NCI-H2107 treated with DMSO at 0.1 percent for 48 hours (cell line): Measurements from ENCODE around the gene POLG.
A peak's percentile ranks its signal among the peaks of the same experiment; 100 is the strongest.

Source experiments
- DNase-seq: peaks from one replicate; lab custom pipeline; 2025; ENCODE audit not compliant: unreplicated experiment; lab: John Stamatoyannopoulos, UW

The POLG gene

DNA sequence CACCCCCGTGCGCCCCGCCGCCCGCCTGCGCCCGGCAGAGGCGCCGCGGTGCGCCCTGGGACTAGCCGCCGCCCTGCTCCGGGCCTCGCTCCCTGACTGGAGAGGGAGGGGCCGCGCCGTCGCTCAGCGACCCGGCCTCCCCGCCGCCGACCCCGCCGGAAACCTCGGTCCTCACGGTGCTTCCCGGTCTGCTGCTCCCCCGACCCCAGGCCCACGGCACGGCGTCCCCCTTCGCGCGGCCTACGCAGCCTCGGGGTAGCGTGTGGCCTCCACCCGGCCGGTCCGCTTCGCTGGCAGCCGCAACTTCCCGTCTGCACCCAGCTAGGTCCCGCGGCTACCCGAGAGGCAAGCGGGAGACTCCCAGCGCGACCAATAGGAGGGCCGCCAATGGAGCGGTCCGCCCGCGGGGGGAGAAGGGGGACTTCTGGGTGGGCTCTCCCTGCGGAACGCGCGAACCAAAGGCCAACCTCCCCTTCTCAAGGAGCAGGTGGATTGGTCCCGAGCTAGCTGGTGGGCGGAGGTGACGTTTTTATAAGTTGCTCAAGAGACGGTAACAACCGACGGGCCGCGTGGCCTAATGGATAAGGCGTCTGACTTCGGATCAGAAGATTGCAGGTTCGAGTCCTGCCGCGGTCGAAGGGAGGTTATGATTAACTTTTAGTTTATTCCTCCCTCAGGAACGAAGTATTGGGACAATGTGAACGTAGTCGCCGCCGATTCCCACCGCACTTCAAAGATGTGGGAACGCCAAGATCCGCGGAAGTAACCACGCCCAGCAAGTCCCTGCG lies at the start of gene POLG:
POLG (minus strand) TSS at position 315 of the 788 bp plus-strand sequence. CDS start 1,070 bp downstream, outside the sequence.
- peak; percentile 85 for DNase-seq

DNA sequence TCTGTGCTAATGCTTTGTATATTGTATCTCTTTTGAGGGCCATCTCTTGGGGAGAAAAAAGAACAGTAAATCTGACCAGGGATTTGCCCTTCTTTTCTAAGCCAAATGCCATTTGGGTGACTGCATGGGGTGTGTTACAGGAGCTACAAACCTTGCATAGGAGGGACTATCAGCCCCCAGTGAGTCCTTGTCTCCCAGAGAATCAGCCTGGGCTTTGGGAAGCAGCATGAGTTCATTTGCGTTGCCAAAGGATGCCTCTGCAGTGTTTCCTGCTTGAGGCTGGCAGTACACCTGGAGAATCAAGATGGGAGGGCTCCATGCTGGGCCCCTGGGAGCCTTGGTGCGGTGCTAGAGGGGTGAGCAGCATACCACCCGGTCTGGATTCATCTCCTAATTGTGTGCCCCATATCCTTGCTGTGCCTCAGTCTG lies 49.6 kb upstream of the POLG start:
- DNase-seq, result no peak

DNA sequence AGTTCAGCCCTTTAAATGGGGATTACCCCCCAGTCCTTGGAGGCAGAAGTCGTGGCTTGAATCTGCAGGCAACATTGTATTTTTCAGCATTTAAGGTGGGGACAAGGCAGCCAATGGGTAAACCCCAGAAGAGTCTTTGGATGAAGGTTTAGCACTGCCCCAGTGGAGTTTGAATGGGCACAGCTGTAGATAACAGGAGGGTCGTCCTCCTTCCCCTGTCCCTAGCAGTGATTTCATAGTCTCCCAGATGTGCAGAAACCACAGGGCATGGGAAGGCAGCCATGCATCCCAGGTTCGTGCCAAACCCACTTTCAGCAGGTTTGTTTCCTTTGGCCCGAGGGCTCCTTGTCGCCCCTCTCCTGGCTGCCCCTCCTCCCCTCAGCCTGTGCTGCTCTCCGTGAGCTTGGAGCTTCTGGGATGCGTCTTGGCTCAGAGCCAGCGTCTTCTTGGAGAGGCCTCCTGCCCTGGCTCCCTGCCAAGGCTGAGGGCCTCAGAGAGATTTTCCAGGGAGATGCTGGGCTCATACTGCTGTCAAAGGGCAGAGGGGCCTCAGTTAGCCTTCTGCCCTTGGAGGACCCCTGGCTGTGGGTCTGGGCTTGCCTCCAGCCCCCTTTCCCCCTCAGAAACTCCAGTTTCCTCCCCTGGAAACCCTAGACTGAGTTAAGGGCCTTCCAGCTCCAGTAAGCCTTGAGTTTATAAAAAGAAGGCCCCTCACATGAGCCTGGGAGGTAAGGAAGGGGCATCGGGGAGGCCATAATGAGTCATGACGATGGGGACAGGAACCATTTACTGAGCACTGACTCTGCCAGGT lies 48.9 kb upstream of the POLG start:
- no peak for DNase-seq

DNA sequence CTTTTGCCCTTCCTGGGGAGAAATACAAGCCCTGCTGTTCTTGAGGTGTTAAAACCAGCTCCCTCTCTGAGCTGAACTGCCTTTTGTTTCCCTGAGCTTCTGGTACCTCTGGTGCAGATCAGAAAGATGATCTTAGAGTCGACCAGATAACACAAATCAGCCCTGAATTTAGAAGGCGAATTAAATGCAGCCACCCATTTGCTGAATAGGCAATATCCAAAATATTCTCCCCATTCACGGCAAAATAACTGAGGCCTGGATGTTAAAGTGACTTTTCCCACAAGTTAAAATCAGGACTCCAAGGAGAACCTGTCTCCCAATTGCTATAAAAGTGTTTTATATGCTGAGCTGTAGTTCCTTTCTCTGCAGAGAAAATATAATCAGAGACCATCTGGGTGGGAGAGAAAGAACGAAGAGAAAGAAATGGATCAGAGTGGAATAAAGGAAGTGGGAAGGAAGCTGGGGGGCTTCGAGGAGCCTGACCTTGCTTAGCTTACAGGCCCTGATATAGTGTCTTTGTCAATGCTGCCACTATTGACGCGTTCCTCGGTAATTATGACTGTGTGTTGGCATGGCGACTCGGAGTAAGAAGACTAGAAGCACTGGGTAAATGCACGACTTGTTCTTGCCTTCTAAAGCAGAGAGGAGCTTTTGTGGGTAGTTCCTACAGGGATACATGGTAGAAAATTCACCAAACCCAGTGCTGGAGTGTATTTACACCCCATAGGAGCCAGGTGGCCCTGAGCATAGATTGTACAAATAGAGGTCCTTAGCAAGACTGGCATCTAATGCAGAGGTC lies 47.5 kb upstream of the POLG start:
- no peak for DNase-seq

DNA sequence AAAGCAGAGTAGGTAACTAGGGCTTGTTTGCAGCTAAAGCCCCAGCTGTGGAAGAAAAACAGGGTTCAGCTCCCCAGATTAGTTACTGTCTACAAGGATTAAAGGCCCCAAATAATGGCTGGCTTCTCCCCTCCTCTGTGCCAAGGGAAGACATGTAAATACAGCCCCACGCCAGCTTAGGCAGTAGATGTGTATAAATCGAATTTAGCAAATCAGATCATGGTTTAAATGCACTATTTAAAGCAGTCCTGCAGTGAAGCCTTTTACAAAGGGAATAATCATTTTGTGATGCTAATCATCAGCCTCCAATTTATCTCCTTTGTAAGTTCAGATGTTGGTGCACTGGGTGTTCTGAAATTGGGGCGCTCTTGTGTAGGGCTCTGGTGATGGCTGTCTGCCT lies 46.7 kb upstream of the POLG start:
- no peak for DNase-seq

DNA sequence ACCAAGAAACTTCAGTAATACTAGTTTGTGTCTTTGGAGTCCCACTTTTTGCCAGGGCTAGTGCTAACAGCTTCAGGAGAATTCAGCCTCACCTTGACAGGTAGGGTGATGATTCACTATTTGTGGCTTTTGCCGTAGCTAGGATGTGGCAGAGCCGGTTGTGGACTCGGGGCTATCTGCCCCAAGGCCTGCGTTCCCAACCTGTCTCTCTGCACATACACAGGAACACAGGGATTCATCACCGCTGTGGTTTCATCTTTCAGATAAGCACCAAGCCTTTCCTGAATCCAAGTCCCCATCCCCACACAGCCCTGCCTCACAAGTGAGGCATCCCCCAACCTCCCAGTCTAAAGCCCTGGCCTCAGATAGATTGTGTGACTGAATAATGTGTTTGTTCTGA lies 45.2 kb upstream of the POLG start:
- DNase-seq, result no peak

DNA sequence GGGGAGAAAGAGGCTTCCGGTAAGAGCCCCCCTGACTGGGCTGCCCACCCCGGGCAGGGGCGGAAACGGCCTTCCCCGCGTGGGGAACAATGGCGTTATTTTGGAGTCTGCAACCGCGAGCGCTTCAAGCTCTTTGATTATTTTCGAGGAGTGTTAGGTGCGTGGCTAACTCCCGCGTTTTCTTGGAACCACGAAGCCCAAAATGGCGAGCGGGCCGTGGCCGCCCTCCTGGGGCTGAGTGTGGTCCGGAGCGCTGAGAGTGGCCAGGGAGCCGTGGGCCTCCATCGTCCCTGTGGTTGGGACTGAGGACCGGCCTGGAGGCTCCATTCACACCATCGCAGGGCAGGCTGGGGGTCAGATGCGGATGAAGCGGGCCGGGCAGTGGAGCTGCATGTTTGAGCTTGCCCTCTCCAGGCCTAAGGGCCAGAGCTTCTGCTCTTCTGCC lies 44.6 kb upstream of the POLG start:
- DNase-seq, result no peak

DNA sequence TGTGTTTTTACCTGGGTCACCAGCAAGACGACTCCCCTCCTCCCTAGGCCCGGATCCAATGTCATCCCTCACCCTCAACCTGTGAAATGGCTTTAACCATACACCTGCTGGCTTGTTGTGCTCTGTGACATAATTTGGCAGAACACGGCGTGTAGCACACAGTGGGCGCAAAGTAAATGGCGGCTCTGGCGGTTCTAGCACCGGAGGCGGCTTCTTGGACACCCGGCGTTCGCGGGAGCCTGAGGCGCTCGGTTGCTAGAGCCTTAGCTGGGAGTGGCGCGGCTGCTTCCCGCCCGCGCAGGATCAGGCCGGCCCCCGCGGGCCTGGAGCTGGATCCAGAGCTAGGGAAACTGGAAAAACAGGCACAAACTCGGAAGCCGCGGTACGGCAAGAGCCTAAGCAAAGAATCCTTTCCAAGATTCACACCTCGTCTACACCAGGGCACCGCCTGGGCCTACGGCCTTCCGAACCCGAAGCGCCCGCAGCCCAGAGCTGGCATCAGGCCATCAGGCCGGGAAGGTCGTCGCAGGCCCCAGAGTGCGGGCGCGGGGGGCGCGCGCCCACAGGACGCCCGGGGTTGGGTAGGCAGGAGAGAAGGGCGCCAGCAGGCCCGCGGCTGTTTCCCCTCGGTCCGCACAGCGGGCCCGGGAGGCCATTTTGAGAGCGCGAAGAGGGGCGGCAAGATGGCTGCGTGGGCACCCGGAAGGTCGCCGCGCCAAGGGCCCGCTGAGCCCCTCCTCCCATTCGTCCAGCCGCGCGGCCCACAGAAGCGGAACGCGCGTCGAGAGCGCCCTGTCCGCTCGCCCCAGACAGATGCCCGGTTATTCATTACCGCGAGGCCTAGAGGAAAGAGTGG lies 43.9 kb upstream of the POLG start:
- no peak for DNase-seq

DNA sequence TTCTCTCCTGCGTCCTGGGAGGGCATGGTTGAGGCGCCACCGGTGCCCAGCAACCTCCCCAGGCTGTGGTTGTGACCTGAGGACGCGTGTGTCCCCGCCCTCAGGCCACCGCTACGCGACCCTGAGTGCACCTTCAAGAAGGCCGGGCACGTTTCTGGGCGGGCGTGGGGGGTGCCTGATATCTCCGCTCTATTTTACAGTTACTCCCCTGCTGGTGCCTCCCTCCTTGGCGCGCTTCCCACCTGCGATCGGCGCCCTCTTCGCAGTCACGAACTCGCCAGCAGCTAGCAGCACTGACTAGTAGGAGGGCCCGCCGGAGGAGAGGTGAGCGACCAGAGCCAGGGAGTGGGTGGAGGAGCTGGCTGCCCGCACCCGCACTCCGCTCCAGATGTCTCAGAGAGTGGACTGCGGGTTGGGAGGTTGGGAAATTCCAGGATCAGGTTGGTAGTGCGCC lies 43.2 kb upstream of the POLG start:
- no peak for DNase-seq

DNA sequence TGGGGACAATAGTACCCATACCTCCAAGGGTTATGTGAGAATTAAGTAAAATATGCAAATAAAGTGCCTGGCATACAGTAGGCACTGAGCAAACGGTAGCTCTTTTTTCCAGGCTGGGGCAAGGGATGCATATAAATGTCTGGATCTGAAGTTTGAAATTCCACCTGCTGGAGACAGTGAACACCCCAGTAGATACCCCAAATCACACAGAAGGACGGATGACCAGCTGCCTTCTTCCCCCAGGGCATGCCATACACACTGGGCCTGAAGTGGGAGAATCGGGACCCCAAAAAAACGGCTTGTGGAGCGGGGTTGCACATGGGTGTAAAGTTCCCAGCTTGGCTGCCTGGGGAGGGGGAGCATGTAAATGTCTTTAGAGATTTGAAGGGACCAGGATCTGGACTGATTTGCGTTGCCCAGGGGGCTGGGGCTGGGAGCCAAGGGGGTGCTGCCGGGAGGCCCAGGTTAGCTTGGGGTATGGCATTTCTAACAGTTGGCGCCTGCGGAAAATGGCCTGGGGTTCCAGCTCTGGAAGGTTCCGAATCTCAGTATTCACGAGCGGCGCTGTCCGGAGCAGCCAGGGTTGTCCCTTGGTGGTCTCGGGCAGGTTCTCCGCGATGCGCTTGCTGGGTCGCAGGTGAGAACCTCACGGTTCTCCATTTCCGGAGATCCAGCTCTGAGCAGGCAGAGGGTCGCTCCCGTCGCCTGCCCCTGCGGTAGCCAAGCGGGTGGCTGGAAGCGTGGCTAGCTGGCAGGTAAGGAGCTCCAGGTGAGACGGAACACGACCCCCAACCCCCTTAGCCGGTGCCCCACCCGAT lies 42.6 kb upstream of the POLG start:
- DNase-seq, result no peak

DNA sequence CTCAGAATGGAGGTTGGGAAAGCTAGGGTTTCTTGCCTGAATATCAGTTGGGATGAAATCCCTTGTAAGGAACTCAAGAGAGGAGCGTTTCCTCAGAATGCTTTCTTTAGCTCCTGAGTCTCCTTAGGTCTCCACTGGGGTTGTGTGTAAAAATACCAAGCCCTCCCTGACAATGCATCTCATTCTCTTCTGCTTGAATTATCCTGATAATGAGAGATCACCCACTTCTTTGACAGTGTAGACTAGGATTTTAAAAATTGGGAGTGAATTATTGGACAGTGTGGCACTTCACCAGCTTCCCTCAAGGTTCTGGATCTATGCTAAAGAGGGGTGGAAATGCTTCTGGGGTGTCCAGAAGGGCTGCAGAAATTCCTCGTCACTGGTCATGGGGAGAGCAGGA lies 41.8 kb upstream of the POLG start:
- DNase-seq, result no peak

DNA sequence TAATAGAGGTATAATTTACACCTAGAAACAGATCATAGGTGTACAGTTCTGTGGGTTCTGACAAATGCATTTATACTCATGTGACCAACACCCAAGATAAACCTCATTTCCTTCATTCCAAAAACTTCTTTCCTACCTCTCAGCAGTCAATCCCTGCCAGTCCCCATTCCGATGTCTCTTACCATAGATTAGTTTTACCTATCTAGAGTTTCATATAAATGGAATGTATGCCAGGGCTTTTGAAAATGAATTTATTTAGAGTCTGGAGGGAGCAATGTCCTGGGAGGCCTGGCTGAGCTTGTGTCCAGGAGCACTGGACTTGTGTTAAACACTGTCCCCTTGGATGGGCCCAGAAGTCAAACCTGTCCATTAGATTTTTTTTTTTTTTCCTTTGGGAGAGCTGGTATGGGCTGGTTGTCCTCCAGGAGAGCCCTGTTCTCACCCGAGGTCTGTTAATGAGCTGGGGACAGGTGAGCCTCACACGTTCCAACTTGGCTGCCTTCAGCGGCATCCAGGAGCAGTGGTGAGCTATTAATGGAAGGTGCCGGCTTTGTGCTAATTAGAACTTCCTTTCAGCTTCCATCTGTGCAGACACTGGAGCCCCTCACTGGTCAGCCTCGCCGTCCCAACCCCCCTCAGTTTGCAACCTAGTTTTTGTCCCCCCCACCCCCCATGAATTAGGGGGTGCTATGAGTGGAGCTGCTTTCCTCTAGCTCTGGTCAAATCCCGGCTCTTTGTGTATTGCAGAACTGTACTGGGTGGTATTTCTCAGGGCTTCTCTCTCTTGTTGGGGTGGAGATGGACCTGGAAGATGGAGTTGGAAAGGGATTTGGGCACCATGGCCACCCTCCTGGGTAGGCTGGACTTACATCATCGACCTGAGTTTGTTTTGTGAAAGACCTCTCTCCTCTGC lies 40.7 kb upstream of the POLG start:
- DNase-seq, result no peak

DNA sequence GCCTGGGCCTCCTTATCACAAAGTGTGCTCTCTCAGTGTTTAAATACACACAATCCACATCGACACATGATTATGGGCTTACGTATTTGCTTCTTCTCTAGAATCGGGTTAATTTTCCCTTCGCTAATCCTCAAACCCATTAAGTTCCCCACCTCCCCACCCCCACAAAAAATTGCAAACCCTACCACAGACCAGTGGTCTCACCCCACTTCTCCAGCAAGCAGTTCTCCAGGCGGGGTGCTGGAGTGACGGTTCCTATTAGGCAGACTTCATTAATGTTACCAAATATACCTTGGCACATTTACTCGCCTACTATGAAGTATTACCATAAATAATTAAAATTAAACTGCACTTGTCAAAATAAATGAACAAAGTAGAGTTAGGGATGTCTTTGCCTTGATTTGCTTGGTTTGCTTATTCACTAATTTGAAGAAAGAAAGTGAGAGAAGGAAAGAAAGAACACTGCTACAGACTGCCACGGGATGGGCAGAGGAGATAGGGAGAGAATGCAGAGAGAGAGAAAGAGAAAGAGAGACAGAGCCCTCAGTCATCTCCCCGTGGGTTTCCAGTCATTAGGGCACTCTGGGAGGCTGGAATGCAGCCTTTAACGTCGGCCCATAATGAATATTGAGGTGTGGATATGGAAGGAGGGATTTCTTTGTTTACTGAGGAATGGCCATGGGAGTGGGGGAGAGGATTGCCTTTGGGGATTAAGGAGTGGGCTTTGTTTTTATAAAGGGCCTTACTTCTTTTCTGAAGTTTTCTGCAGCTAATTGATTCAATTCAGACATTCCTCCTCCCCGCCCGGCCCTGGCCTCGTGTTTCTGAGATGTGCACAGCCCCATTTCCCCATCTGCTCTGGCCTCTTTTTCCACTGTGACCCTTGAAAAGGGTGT lies 39.7 kb upstream of the POLG start:
- no peak for DNase-seq

DNA sequence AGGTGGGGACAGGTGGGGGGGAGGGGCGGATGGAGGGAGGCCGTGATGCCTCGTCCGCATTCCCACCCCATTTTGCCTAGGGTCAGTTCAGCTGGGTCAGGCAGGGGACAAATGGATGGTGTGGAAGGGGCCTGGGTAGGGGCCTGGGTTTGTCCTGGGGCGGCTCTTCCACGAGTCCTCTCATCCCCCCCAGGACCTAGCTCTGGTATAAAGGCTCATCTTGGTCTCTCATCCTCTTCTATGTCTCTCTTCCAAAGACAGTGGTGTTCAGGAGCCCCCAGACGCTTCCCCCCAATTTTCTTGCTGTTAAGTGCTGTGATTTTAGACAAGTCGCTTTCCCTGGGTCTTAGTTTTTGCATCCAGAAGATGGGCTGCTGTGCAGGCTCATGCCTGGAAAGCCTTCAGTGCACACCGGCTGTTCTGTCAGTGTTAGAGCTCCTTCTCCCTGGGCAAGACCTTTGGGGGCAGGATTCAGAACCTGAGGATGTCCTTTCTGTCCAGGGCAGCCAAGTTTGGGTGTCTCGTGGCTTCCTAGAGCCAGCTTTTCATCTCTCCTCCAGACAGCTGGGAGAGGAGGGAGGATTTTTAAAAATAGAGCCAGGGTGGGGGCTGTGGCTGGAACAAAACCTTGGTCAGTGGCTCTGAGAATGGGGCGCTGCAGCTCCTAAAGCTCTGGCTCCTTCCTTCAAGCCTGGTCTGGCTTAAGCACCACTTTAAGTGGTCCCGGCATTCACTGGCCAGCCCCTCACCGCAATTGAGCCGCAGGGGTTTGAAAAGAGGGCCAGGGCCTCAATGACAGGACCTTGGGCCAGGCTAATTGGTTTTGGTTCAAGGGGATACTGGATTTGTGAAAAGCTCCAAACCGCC lies 37.7 kb upstream of the POLG start:
- DNase-seq, result no peak

DNA sequence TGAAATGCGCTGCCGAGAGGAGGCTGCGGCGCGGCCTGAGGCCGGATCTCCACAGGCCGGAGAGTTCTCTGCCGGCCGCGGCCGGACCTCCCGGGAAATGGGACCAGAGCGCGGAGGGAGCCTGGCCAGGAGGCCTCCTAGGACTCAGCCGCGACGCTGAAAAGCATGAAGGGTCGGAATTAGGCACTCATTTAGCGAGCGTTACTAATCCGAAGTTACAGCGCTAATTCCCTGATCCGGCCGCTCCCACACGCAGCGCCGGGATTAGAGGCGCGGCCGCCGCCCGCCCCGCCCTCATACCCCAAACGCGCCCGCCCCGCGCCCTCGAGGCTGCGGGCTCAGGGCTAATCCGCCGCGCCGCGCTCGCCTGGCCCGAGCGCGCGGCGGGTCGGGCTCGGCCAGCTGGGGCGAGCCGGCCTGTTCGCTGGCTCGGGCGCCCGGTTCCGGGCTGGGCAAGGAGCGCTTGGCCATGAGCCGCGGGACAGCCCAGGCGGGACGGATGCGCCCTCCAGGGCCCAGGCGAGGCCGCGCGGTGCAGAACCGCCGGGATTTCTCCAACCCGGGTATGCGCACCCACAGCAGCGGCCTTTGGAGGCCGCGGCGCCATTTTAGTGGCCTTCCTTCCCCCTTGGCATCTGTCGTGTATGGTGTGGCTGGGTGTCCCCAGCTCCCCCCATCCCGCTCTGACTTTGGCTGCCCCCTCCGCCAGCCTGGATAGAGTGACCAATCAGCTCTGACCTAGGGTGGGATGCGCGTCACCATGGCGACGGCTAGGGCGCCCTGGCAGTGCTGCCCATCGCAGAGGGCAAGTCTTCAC lies 36.8 kb upstream of the POLG start:
- no peak for DNase-seq

DNA sequence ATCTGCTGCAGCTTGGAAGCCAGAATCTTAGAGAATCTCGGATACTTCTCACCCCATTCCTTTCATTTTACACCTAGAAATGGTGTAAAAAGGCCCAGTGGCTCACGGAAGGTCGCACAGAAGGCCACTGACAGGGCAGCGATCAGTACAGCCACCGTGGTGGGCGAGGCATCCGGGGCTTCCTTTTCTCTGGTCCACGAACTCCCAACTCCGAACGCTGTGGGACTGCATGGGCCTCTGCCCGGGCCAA lies 36.3 kb upstream of the POLG start:
- no peak for DNase-seq
